HG02610 (cell line): ENCODE results near the gene PLAC1.

Experiments used
- ATAC-seq: cut with Tn5 transposase; IDR thresholded peaks from one replicate; pipeline ENCODE4 v1.9.1; 2021; ENCODE audit warnings: mild to moderate bottlenecking, moderate library complexity; ENCODE audit not compliant: unreplicated experiment

PLAC1 gene, protein sequence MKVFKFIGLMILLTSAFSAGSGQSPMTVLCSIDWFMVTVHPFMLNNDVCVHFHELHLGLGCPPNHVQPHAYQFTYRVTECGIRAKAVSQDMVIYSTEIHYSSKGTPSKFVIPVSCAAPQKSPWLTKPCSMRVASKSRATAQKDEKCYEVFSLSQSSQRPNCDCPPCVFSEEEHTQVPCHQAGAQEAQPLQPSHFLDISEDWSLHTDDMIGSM

DNA sequence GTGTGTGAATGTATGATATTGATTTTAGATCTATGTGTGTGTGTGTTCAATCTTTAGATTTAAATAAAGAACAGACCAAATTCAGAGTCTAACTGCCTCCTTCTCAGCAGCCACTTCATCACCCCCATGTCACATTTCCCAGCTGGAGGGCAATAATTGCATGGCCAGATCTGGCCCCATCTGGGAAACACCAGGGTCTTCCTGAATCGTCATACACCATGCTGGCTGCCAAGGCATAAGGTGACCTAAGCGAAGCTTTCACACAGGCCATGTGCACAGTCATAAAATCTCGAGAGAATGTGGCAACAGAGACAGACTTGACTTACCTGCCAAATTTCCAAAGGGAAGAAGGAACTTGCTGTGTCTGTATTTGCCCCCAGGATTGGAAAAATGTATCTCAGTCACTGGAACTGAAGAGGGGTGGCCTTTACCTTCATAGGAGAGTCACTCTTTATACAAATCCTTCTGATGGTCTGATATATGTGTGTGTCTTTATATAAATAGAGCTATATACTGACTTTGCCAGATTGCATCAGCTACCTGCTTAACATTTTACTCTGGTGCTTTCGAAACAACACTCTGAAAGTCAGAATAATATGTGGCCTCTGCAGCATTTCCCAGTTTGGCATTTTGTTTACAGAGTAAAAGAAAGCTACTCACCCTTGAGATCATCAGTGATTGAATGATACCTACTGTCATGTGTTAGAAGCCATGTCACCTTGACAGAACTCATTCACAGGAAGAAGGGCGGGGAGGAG is at the start of gene PLAC1:
PLAC1 (minus strand) TSS at position 470 of the 758 bp plus-strand sequence. CDS start 91,789 bp downstream, outside the sequence.
- ATAC-seq = no peak

DNA sequence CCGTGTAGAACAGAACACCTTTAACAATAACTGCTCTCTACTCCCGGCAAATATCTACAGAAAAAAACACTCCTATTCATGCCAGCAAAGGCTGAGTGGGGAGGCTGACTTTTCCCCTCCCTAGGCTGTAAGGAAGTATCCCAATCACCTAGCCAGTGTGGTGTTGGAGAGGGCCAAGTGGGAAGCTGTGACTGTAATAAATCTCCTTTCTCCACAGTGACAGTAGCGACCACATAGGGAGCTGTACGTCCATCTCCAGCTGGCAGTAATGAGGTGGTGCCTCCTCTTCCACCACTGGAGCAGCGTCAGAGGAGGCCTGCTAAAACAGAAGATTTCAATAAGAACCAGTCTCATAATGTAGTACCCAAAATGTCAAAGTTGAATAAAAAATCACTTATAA is 47.9 kb upstream of the PLAC1 start:
- no peak for ATAC-seq

- ATAC-seq = no peak
Observed at GRCh38 chrX:134695999-134696398, 37.7 kb upstream of the PLAC1 start.

DNA sequence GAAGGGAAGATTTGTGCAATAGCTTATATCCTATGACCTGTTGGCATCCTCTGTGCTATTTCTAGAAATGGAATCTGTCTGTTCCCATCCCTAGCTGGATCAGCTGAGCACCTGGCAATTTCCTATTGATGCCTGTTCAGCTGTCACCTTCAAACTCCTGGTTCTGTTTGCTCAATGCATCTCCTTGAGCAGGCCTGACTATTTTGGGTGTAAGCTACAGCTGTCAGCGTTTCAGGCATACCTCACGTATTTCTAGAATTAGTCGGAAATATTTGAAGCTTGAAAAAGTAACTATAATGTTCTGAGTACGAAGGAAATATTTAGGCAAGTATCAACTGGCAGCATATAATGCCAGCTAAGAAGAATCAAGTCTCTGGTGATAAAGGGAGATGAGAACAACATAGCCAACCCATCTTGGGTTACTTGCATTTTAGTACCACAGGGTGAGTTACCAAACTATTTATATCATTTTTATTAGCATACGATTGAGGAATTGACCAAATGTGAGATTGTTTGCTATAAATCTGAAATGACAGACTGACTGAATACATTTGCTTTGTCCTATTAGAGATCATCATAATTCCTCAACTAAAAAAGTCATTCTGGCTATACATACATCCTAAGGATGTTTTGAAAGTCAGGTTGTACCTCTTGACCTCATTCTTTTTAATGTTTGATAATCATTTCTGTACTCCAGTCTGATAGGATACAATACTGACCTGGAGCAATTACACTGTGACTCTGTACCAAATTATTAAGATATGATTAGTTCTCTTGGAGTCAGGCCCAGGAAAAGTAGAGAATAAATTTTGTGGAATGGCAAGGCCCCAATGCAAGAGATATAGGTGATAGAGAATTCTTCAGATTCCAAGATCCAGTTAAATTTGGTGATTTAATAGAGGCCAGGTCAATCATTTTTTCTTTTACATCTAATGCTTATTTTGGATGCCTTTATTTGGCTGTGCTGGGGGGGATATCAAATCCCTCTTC is 36.4 kb upstream of the PLAC1 start:
- ATAC-seq = no peak

GRCh38 chrX:134693644-134694043 is 35.4 kb upstream of the PLAC1 start:
- ATAC-seq = no peak

DNA sequence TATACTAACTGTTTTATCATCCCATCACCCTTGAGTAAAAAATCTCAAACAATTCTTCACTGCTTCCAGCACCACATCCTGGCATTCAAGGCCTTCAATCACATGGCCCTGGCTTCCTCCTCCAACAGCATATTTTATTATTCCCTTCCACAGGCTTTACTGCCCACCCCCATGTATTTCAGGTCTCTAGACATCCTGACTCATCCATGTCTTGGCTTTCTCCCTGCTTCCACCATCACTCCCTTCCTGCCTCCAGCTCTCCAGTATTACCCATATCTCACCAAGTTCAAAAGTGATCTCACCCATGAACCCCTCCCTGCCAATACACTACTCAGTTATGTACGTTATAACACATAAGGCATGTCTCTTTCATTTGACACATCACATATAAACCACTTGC is 34.7 kb upstream of the PLAC1 start:
- no peak for ATAC-seq

DNA sequence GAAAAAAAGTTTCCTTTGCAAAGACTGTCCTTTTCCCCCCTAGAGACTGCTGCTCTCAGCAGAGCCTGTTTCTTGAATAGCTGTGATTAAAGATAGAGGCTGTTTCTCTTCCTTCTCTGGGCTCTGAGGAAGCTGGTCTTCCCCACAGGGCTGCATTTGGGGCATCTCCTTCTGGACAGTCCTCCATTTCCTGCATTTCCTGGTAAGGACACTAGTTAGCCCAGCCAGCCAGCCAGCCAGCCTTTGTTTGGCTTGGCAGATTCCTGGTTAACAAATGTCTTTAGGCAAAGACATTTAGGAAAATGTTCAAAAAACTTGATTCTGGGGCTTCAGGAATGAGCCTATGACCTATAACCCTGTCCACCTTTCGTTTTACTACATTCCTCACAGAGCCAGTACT is 34.0 kb upstream of the PLAC1 start:
- no peak for ATAC-seq

DNA sequence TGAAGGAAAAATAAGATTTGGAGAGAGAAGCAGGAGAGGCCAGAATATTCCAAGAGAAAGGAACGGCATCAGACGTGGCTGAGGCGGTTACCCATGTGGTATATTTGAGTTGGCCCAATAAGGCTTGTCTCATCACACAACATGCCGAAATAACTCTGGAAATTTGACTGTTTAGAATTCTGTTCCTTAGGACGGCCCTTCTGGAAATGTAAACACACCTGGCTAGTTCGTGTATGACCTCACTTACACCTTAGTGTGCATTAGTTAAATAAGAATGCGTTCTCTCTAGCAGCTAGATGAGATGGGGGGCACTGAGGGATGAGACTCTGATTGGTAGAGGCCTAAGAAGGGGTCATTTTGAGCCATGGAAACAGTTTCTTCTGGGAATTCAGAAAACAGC is 33.2 kb upstream of the PLAC1 start:
- no peak for ATAC-seq

- ATAC-seq = no peak
Observed at GRCh38 chrX:134688839-134689238, 30.6 kb upstream of the PLAC1 start.

DNA sequence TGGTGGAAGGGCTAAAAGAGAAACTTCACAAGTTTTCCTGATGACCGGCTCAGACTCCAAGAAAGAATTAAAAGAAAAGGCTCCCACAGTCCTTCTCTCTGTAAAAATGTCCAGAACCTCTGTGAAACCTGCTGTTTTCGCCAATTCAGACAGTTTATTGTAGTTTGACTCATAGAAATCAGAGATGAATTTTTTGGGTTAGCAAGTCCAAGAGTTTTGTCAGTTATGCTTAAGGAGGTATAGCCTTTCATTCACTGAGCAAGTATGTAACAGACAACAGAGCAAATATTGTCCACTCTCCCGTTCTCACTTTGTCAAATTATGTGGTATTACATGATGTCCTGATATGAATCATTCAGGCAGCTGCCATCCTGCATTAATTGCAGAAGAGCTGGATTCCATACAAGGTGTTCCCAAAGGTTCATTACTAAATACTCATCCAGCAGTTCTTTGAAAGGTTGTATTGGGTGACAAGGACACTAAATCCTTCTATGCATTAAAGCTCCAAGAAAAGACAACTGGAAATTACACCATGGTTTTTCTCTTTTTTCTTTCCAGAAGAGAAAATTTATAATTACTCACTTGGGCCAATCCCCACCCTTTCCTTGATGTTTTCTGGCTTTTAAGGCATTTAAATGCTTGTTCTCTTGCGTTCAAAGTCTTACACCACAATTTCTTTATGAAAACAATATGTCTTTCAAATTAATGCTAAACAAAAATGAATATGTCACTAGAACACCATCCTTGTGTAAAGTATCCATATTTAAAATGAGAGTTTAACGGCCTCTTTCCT is 30.0 kb upstream of the PLAC1 start:
- no peak for ATAC-seq

GRCh38 chrX:134685668-134686067 is 27.4 kb upstream of the PLAC1 start:
- no peak for ATAC-seq

GRCh38 chrX:134684956-134685355 is 26.7 kb upstream of the PLAC1 start:
- no peak for ATAC-seq

GRCh38 chrX:134683351-134684005 is 25.2 kb upstream of the PLAC1 start:
- no peak for ATAC-seq

- no peak for ATAC-seq
Observed at GRCh38 chrX:134682081-134682480, 23.8 kb upstream of the PLAC1 start.

GRCh38 chrX:134679644-134680043 is 21.4 kb upstream of the PLAC1 start:
- no peak for ATAC-seq

DNA sequence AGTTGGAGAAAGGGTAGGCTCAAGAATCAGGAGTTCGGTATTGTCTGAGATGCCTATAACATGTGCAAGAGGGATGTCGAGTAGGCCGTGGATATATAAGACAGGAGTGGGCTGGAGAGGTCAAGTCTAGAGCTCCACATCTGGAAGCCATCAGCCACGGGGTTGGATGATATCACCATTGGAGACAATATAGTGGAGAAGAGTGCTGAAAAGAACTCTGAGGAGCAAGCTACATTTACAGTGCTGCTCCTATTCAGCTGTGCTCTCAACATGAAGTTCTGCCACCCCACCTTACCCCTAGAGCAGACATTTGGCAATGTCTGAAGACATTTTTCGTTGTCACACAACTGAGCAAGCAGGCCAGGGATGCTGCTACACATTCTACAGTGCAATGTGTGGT is 20.9 kb upstream of the PLAC1 start:
- ATAC-seq = no peak

DNA sequence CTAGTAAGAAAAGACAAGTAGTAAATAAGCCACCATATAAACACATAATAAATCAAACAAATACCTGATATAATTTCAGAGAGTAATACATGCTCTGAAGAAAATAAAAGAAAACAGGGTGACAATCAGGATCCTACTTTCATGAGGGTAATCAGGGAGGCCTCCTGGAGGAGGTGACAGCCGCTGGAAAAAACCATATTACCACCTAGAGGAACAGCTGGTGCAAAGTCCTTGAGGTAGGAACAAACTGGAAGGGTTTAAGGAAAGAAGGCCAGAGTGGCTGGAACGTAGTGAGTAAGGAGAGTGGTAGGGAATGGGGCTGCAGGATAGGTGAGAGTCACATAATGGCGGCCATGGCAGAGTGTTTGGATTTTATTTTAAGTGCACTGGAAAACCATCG is 19.1 kb upstream of the PLAC1 start:
- no peak for ATAC-seq

- no peak for ATAC-seq
Observed at GRCh38 chrX:134676436-134676835, 18.2 kb upstream of the PLAC1 start.

GRCh38 chrX:134673123-134673522 is 14.9 kb upstream of the PLAC1 start:
- ATAC-seq = no peak

DNA sequence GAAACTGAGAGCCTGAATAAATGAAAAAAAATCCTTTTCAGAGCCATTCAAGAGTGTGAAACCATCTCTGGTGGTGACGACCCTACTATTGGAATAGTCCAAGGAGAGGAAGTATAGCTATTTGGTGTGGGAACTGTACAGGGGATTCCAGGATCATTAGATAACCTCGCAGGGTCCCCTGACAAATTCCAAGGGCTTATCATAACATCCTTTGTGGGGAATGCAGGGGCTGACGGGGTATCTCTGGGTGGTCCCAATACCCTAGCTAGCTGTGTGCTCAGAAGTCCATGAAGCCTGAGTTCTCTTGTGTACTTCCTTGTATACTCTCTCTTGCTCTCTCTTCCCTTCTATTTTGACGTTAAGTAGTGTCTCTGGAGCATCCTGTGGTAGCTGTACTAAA is 13.8 kb upstream of the PLAC1 start:
- no peak for ATAC-seq
